Fibroblast of mammary gland (primary cell): ENCODE results near the gene ZNF263.
A peak's percentile ranks its signal among the peaks of the same experiment; 100 is the strongest.
"Not testable (repeated sequence)": the region's sequence is repeated elsewhere in the genome, so short reads cannot be mapped to it uniquely, and the experiment has no call there.

Source experiments
- DNase-seq: peaks from one replicate; pipeline ENCODE4 v3.0.0-alpha.2; 2010; ENCODE audit warnings: low read depth
- H3K4me3 ChIP-seq: 2 replicates; pipeline ENCODE4 v1.5.1; 2011; ENCODE audit warnings: low read depth, mild to moderate bottlenecking, low read length, moderate library complexity; ENCODE audit not compliant: control insufficient read depth
- TF ChIP-seq, protein P1 (sequence below): conservative IDR thresholded peaks from 2 replicates; pipeline ENCODE4 v1.5.1; 2011; ENCODE audit warnings: low read depth, low read length, inconsistent platforms; ENCODE audit not compliant: control insufficient read depth, insufficient read depth

The ZNF263 gene

DNA sequence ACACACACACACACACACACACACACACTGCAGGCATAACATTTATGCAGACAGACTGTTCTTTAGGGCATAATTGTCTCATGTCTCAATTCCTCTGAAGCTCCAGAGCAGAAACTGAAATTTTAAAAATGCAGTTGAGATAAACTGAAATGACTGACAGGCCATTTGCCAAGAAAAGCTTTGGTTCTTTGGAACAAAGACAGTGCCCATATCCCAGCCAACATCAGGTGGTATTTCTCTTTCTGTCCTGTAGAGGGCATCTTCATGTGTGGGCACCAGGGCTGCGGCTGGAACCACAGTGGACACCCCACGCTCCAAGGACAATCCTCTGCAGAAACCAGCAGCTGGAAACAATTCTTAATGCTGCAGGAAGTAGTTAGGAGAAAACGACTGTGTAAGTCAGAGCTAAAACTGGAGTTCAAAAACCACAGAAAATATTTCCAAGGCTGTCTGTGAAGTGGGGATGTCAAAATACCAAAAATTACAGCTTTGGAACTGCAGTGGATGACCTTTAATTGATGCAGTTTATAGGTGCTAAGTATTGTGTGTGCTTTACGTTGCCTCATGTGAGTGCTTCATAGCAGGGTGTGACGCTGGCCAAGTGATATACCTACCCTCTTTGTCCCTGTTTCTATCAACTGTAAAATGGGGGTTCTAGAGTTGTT, 16.3 kb upstream of the ZNF263 start:
- peak; percentile 47 for DNase-seq
- TF ChIP-seq, protein P1, sequence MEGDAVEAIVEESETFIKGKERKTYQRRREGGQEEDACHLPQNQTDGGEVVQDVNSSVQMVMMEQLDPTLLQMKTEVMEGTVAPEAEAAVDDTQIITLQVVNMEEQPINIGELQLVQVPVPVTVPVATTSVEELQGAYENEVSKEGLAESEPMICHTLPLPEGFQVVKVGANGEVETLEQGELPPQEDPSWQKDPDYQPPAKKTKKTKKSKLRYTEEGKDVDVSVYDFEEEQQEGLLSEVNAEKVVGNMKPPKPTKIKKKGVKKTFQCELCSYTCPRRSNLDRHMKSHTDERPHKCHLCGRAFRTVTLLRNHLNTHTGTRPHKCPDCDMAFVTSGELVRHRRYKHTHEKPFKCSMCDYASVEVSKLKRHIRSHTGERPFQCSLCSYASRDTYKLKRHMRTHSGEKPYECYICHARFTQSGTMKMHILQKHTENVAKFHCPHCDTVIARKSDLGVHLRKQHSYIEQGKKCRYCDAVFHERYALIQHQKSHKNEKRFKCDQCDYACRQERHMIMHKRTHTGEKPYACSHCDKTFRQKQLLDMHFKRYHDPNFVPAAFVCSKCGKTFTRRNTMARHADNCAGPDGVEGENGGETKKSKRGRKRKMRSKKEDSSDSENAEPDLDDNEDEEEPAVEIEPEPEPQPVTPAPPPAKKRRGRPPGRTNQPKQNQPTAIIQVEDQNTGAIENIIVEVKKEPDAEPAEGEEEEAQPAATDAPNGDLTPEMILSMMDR: peak; percentile 55
- H3K4me3 ChIP-seq: no peak overlapping the region

DNA sequence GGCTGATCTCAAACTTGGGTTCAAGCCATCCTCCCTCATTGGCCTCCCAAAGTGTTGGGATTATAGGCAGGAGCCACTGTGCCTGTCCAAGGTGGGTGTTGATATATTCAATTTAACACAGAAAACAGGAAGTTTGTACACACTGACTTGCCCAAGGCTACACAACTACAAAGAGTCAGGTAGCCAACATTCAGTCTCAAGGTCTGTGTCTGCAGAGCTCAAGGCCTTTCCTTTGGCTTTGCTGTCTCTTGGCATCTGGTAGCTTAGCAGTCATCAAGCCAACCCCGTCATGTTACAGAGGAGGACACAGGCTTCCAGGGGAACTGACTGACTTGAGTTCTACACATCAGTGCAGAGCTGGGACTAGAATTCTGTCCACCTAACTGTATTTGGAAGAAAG, 15.0 kb upstream of the ZNF263 start:
- TF ChIP-seq, protein P1: no peak
- H3K4me3 ChIP-seq: no peak overlapping the region
- DNase-seq: no peak

DNA sequence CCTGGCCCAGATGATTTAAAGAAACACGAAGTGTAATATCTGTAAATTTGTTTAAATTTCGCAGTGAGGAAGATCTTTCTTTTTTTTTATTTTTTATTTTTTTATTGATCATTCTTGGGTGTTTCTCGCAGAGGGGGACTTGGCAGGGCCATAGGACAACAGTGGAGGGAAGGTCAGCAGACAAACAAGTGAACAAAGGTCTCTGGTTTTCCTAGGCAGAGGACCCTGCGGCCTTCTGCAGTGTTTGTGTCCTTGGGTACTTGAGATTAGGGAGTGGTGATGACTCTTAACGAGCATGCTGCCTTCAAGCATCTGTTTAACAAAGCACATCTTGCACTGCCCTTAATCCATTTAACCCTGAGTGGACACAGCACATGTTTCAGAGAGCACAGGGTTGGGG, 12.6 kb upstream of the ZNF263 start:
- DNase-seq, H3K4me3 ChIP-seq: not testable (repeated sequence)

DNA sequence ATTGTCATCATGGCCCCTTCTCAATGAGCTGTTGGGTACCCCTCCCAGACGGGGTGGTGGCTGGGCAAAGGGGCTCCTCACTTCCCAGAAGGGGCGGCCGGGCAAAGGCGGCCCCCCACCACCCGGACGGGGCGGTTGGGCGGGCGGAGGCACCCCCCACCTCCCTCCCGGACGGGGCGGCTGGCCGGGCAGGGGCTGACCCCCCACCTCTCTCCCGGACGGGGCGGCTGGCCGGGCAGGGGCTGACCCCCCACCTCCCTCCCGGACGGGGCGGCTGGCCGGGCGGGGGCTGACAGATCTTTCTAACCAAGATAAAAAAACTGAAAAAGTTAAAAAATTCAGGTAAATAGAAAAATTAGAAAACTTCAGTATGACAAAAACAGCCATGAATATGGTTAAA, 12.0 kb upstream of the ZNF263 start:
- not testable (repeated sequence) for H3K4me3 ChIP-seq, DNase-seq

DNA sequence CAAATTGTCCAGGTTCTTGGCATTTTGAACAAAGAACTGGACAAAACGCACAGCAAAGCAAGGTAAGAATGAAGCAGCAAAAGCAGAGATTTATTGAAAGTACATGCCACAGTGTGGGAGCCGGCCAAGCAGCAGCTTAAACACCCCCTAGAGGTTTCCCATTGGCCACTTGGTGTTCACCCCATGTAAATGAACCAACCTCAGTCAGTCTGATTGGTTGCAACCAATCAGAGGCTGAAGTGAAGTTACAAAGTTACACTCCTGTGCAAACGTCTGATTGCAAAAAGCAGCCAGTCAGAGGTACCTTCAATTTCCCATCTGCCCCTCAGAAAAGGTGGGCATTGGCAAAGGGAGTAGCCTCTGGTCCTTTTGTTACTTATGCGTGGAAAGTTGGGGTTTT, 8.8 kb upstream of the ZNF263 start:
- no peak overlapping the region for H3K4me3 ChIP-seq
- TF ChIP-seq, protein P1: no peak
- no peak for DNase-seq

- no peak for DNase-seq
- TF ChIP-seq, protein P1: no peak
- no peak overlapping the region for H3K4me3 ChIP-seq
Observed at GRCh38 chr16:3274947-3275346, 8.3 kb upstream of the ZNF263 start.

DNA sequence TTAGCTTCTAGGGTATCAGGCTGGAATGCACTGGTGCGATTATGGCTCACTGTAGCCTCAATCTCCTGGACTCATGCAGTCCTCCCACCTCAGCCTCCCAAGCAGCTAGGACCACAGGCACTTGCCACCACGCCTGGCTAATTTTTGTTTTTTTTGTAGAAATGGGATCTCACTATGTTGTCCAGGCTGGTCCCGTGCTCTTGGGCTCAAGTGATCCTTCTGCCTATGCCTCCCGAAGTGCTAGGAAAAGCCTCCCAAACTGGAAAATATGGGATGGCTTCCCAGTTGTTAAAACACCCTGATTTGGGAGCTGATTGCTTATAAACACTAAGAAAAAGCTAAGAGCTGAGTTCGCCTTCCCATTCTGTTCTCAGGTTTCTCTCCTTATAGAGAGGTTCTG, 6.6 kb upstream of the ZNF263 start:
- no peak overlapping the region for H3K4me3 ChIP-seq
- TF ChIP-seq, protein P1: no peak
- no peak for DNase-seq

- DNase-seq: no peak
- H3K4me3 ChIP-seq: no peak overlapping the region
- TF ChIP-seq, protein P1: no peak
Observed at GRCh38 chr16:3281222-3281820, 2.0 kb upstream of the ZNF263 start.
